ENCODE results near the gene POLR1B.

POLR1B gene

GRCh38 chr2:112539306-112539705, 3.0 kb upstream of the POLR1B start:
- in situ Hi-C loops (cut with MboI; ENCODE audit: low sequenced_read_pairs): no loop called here

GRCh38 chr2:112540906-112541305, 1.4 kb upstream of the POLR1B start:
- in situ Hi-C loops (cut with MboI; ENCODE audit: low sequenced_read_pairs): no loop called here

GRCh38 chr2:112541315-112542122, 746 bp upstream of the POLR1B start:
- in situ Hi-C loops (cut with MboI; ENCODE audit: low sequenced_read_pairs): no loop called here

GRCh38 chr2:112542984-112543661, 858 bp downstream of the POLR1B start:
- in situ Hi-C loops (cut with MboI; ENCODE audit: low sequenced_read_pairs): no loop called here

GRCh38 chr2:112547333-112547732, 5.1 kb downstream of the POLR1B start:
- in situ Hi-C loops (cut with MboI; ENCODE audit: low sequenced_read_pairs): no loop called here

GRCh38 chr2:112548980-112549379, 6.7 kb downstream of the POLR1B start:
- in situ Hi-C loops (cut with MboI; ENCODE audit: low sequenced_read_pairs): no loop called here

- in situ Hi-C loops (cut with MboI; ENCODE audit: low sequenced_read_pairs): loop anchor here (25.0 kb wide), 1 partner anchor 679 kb away; the partner anchor contains the start of genes ANAPC1 and MERTK
Measured at GRCh38 chr2:112566104-112566503, 23.8 kb downstream of the POLR1B start.

- in situ Hi-C loops (cut with MboI; ENCODE audit: low sequenced_read_pairs): loop anchor here (25.0 kb wide), 1 partner anchor 679 kb away; the partner anchor contains the start of genes ANAPC1 and MERTK
Measured at GRCh38 chr2:112566508-112566907, 24.2 kb downstream of the POLR1B start.

- in situ Hi-C loops (cut with MboI; ENCODE audit: low sequenced_read_pairs): loop anchor here (25.0 kb wide), 1 partner anchor 685 kb away; the partner anchor contains the start of genes ANAPC1 and MERTK
Measured at GRCh38 chr2:112572005-112572404, 29.7 kb downstream of the POLR1B start.

- in situ Hi-C loops (cut with MboI; ENCODE audit: low sequenced_read_pairs): no loop called here
Measured at GRCh38 chr2:112577756-112578155, 35.5 kb downstream of the POLR1B start.

- in situ Hi-C loops (cut with MboI; ENCODE audit: low sequenced_read_pairs): no loop called here
Measured at GRCh38 chr2:112579241-112579640, 37.0 kb downstream of the POLR1B start.

- in situ Hi-C loops (cut with MboI; ENCODE audit: low sequenced_read_pairs): no loop called here
Measured at GRCh38 chr2:112580084-112580483, 37.8 kb downstream of the POLR1B start.

GRCh38 chr2:112582314-112582746, 40.1 kb downstream of the POLR1B start:
- in situ Hi-C loops (cut with MboI; ENCODE audit: low sequenced_read_pairs): no loop called here

GRCh38 chr2:112583497-112584133, 41.4 kb downstream of the POLR1B start:
- in situ Hi-C loops (cut with MboI; ENCODE audit: low sequenced_read_pairs): no loop called here

GRCh38 chr2:112584134-112584890, 42.0 kb downstream of the POLR1B start, which contains the start of gene CHCHD5:
Gene CHCHD5, plus strand, starts transcription at chr2:112584609. Its CDS starts 39 bp downstream, at chr2:112584648.
- in situ Hi-C loops (cut with MboI; ENCODE audit: low sequenced_read_pairs): no loop called here

GRCh38 chr2:112584891-112585250, 42.6 kb downstream of the POLR1B start:
- in situ Hi-C loops (cut with MboI; ENCODE audit: low sequenced_read_pairs): no loop called here

GRCh38 chr2:112585400-112585799, 43.1 kb downstream of the POLR1B start:
- in situ Hi-C loops (cut with MboI; ENCODE audit: low sequenced_read_pairs): no loop called here

- in situ Hi-C loops (cut with MboI; ENCODE audit: low sequenced_read_pairs): no loop called here
Measured at GRCh38 chr2:112585873-112586464, 43.7 kb downstream of the POLR1B start.

- in situ Hi-C loops (cut with MboI; ENCODE audit: low sequenced_read_pairs): no loop called here
Measured at GRCh38 chr2:112588611-112589045, 46.4 kb downstream of the POLR1B start.

- in situ Hi-C loops (cut with MboI; ENCODE audit: low sequenced_read_pairs): no loop called here
Measured at GRCh38 chr2:112591413-112591812, 49.1 kb downstream of the POLR1B start.
